ENCODE data around the gene TEX44. TPM values are rescaled to one million over a fixed set of nuclear protein-coding genes. Genes with fewer than 3 reads are reported as not detected.
A peak's percentile ranks its signal among the peaks of the same experiment; 100 is the strongest.

The TEX44 gene
- total and polyA plus RNA-seq, 2 of the 13 experiments (the other 11 are each of a cell fraction or from before 2014, with no cell fraction given), result not detected

DNA sequence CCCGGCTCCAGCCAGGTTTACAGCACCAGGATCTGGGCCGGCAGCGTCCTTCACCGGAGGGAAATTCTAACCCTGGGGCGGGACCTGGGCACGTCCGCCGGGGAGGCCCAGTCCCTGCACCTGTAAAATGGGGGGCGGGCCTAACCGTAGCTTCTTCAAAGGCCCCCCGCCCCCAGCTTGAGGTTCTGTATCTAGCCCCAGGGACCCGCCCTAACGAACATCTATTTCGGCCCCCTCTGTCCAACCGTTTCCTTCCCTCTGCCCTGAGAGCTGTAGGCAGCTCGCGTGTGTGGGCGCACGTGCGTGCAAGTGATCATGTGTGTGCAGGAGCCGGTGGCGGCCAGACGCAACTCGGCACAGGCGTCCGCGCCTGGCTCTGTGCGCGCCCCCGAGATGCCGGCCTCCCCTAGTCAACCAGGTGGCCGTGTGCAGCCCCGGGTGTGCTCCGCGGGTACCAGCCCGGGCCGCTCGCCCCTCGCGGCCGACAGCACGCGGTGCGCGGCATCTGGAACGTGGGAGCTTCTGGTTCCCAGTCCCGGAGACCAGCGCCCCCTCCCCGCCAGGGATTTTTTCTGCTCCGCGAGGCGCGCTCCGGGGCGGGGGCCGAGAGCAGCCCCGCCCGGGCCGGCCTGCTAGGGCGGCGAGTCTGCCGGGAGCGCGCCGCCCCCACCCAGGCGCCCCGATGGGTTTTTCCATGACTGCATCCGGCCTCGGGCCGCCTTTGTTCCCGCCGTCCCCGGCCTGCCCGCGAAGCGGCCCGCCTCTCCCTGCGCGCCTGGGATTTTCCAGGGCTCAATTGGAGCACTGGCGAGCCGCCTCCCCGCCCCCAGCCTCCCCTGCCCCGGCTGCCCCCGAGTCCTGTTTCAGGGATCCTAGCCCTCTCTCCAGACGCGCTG is 21.2 kb downstream of the TEX44 start (continued):
- TF ChIP-seq ZNF34 (CRISPR knock-in tag; IDR thresholded peaks at IDR 0.05; ENCODE audit: borderline replicate concordance), result peak; percentile 77; the same call in 1 of the 2 replicates
- TF ChIP-seq U2AF2 (IDR thresholded peaks at IDR 0.05; ENCODE audit: low read depth, low read length), result no peak
- TF ChIP-seq ZNF10 (CRISPR knock-in tag; IDR thresholded peaks at IDR 0.05; ENCODE audit: borderline replicate concordance, low read depth), result no peak
- TF ChIP-seq TGIF2 (CRISPR knock-in tag; IDR thresholded peaks at IDR 0.05), result no peak
- TF ChIP-seq GMEB2 (CRISPR knock-in tag; IDR thresholded peaks at IDR 0.05; ENCODE audit: low read depth), result no peak
- TF ChIP-seq TCF7L2 (IDR thresholded peaks at IDR 0.05; ENCODE audit: low read depth, low read length), result no peak
- no peak for TF ChIP-seq PHB2 (IDR thresholded peaks at IDR 0.05; ENCODE audit: partially characterized antibody)
- TF ChIP-seq KDM3A (CRISPR knock-in tag; IDR thresholded peaks at IDR 0.05; ENCODE audit: low read depth), result peak; percentile 98
- no peak for TF ChIP-seq ZNF33A (CRISPR knock-in tag; IDR thresholded peaks at IDR 0.05; ENCODE audit: borderline replicate concordance)
- peak; percentile 80 for TF ChIP-seq CCDC6 (CRISPR knock-in tag; IDR thresholded peaks at IDR 0.05)
- TF ChIP-seq, protein P1, sequence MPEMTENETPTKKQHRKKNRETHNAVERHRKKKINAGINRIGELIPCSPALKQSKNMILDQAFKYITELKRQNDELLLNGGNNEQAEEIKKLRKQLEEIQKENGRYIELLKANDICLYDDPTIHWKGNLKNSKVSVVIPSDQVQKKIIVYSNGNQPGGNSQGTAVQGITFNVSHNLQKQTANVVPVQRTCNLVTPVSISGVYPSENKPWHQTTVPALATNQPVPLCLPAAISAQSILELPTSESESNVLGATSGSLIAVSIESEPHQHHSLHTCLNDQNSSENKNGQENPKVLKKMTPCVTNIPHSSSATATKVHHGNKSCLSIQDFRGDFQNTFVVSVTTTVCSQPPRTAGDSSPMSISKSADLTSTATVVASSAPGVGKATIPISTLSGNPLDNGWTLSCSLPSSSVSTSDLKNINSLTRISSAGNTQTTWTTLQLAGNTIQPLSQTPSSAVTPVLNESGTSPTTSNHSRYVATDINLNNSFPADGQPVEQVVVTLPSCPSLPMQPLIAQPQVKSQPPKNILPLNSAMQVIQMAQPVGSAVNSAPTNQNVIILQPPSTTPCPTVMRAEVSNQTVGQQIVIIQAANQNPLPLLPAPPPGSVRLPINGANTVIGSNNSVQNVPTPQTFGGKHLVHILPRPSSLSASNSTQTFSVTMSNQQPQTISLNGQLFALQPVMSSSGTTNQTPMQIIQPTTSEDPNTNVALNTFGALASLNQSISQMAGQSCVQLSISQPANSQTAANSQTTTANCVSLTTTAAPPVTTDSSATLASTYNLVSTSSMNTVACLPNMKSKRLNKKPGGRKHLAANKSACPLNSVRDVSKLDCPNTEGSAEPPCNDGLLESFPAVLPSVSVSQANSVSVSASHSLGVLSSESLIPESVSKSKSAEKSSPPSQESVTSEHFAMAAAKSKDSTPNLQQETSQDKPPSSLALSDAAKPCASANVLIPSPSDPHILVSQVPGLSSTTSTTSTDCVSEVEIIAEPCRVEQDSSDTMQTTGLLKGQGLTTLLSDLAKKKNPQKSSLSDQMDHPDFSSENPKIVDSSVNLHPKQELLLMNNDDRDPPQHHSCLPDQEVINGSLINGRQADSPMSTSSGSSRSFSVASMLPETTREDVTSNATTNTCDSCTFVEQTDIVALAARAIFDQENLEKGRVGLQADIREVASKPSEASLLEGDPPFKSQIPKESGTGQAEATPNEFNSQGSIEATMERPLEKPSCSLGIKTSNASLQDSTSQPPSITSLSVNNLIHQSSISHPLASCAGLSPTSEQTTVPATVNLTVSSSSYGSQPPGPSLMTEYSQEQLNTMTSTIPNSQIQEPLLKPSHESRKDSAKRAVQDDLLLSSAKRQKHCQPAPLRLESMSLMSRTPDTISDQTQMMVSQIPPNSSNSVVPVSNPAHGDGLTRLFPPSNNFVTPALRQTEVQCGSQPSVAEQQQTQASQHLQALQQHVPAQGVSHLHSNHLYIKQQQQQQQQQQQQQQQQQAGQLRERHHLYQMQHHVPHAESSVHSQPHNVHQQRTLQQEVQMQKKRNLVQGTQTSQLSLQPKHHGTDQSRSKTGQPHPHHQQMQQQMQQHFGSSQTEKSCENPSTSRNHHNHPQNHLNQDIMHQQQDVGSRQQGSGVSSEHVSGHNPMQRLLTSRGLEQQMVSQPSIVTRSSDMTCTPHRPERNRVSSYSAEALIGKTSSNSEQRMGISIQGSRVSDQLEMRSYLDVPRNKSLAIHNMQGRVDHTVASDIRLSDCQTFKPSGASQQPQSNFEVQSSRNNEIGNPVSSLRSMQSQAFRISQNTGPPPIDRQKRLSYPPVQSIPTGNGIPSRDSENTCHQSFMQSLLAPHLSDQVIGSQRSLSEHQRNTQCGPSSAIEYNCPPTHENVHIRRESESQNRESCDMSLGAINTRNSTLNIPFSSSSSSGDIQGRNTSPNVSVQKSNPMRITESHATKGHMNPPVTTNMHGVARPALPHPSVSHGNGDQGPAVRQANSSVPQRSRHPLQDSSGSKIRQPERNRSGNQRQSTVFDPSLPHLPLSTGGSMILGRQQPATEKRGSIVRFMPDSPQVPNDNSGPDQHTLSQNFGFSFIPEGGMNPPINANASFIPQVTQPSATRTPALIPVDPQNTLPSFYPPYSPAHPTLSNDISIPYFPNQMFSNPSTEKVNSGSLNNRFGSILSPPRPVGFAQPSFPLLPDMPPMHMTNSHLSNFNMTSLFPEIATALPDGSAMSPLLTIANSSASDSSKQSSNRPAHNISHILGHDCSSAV (CRISPR knock-in tag; IDR thresholded peaks at IDR 0.05; ENCODE audit: borderline replicate concordance), result 0 out of 2 replicates have a peak, but pooled peaks have one; percentile 61
- no peak for TF ChIP-seq ZNF615 (CRISPR knock-in tag; IDR thresholded peaks at IDR 0.05; ENCODE audit: borderline replicate concordance)
- TF ChIP-seq ZNF780A (CRISPR knock-in tag; IDR thresholded peaks at IDR 0.05), result no peak
- peak; percentile 90 for TF ChIP-seq ZNF230 (CRISPR knock-in tag; IDR thresholded peaks at IDR 0.05)
- TF ChIP-seq WIZ (CRISPR knock-in tag; IDR thresholded peaks at IDR 0.05), result peak; percentile 90; the same call in 1 of the 2 replicates
- TF ChIP-seq ESRRA (CRISPR knock-in tag; IDR thresholded peaks at IDR 0.05; ENCODE audit: low read depth), result peak; percentile 49; the same call in 1 of the 2 replicates
- no peak; the same call in 1 of the 2 replicates for TF ChIP-seq RAD21 (CRISPR knock-in tag; IDR thresholded peaks at IDR 0.05)
- peak; percentile 57 for TF ChIP-seq ASH2L (IDR thresholded peaks at IDR 0.05; ENCODE audit: insufficient read length, low read depth, low read length)
- TF ChIP-seq ZIK1 (CRISPR knock-in tag; IDR thresholded peaks at IDR 0.05; ENCODE audit: borderline replicate concordance, low read depth), result 0 out of 2 replicates have a peak, but pooled peaks have one; percentile 82
